Middle frontal gyrus (tissue), 1 donor: Measurements from ENCODE around the gene SLC12A7.

Experiments used
- DNase-seq: peaks from one replicate; pipeline ENCODE4 v3.0.0-alpha.2; 2015; ENCODE audit warnings: low spot score; ENCODE audit errors: extremely low spot score

The SLC12A7 gene

GRCh38 chr5:1141834-1142233, 30.0 kb upstream of the SLC12A7 start:
- no peak for DNase-seq

GRCh38 chr5:1140818-1141189, 28.9 kb upstream of the SLC12A7 start:
- DNase-seq: no peak

GRCh38 chr5:1140171-1140817, 28.4 kb upstream of the SLC12A7 start:
- DNase-seq: no peak

GRCh38 chr5:1139331-1140170, 27.7 kb upstream of the SLC12A7 start:
- DNase-seq: no peak

GRCh38 chr5:1138445-1139245, 26.8 kb upstream of the SLC12A7 start:
- DNase-seq: no peak

- no peak for DNase-seq
Observed at GRCh38 chr5:1137567-1138444, 25.9 kb upstream of the SLC12A7 start.

GRCh38 chr5:1136814-1137213, 25.0 kb upstream of the SLC12A7 start:
- DNase-seq: no peak

- DNase-seq: no peak
Observed at GRCh38 chr5:1135696-1136525, 24.0 kb upstream of the SLC12A7 start.

GRCh38 chr5:1134478-1134877, 22.6 kb upstream of the SLC12A7 start:
- DNase-seq: no peak

GRCh38 chr5:1133510-1134201, 21.8 kb upstream of the SLC12A7 start:
- no peak for DNase-seq

- no peak for DNase-seq
Observed at GRCh38 chr5:1133108-1133507, 21.2 kb upstream of the SLC12A7 start.

- DNase-seq: no peak
Observed at GRCh38 chr5:1132570-1132969, 20.7 kb upstream of the SLC12A7 start.

- DNase-seq: no peak
Observed at GRCh38 chr5:1131726-1132125, 19.9 kb upstream of the SLC12A7 start.

GRCh38 chr5:1131191-1131621, 19.3 kb upstream of the SLC12A7 start:
- DNase-seq: no peak

GRCh38 chr5:1130218-1130946, 18.5 kb upstream of the SLC12A7 start:
- DNase-seq: no peak

GRCh38 chr5:1129711-1130055, 17.8 kb upstream of the SLC12A7 start:
- DNase-seq: no peak

- DNase-seq: no peak
Observed at GRCh38 chr5:1128977-1129710, 17.3 kb upstream of the SLC12A7 start.
